ENCODE data around the gene VPS37B. TPM values are rescaled to one million over a fixed set of nuclear protein-coding genes. Genes with fewer than 3 reads are reported as not detected.
"Not testable (repeated sequence)": the region's sequence is repeated elsewhere in the genome, so short reads cannot be mapped to it uniquely, and the experiment has no call there.

The VPS37B gene
- total RNA-seq, 1 experiment from 2014 or later = 28.9 TPM

- DNase-seq (ENCODE audit: low read depth) = no peak
These were observed 12.9 kb downstream of the VPS37B start for GRCh38 chr12:122882908-122883558.

GRCh38 chr12:122880668-122881067 lies 15.3 kb downstream of the VPS37B start:
- DNase-seq (ENCODE audit: low read depth) = no peak

GRCh38 chr12:122880155-122880667 lies 15.7 kb downstream of the VPS37B start:
- DNase-seq (ENCODE audit: low read depth) = no peak

GRCh38 chr12:122878780-122879612 lies 16.9 kb downstream of the VPS37B start:
- no peak for DNase-seq (ENCODE audit: low read depth)

GRCh38 chr12:122876731-122877130 lies 19.2 kb downstream of the VPS37B start:
- DNase-seq (ENCODE audit: low read depth) = no peak

GRCh38 chr12:122876281-122876680 lies 19.6 kb downstream of the VPS37B start:
- DNase-seq (ENCODE audit: low read depth) = not testable (repeated sequence)

- DNase-seq (ENCODE audit: low read depth) = no peak
These were observed 20.2 kb downstream of the VPS37B start for GRCh38 chr12:122875590-122876220.

GRCh38 chr12:122874081-122874480 lies 21.8 kb downstream of the VPS37B start:
- no peak for DNase-seq (ENCODE audit: low read depth)

GRCh38 chr12:122873540-122873939 lies 22.4 kb downstream of the VPS37B start:
- DNase-seq (ENCODE audit: low read depth) = no peak

- DNase-seq (ENCODE audit: low read depth) = no peak
These were observed 23.0 kb downstream of the VPS37B start for GRCh38 chr12:122872815-122873361.

- no peak for DNase-seq (ENCODE audit: low read depth)
These were observed 23.8 kb downstream of the VPS37B start for GRCh38 chr12:122871851-122872780.

GRCh38 chr12:122870867-122871664 lies 24.9 kb downstream of the VPS37B start:
- DNase-seq (ENCODE audit: low read depth) = no peak

GRCh38 chr12:122870163-122870842 lies 25.6 kb downstream of the VPS37B start:
- DNase-seq (ENCODE audit: low read depth) = no peak

- no peak for DNase-seq (ENCODE audit: low read depth)
These were observed 26.5 kb downstream of the VPS37B start for GRCh38 chr12:122869207-122869973.

- DNase-seq (ENCODE audit: low read depth) = no peak
These were observed 27.3 kb downstream of the VPS37B start for GRCh38 chr12:122868471-122869177.

- no peak for DNase-seq (ENCODE audit: low read depth)
These were observed 28.0 kb downstream of the VPS37B start for GRCh38 chr12:122867691-122868461.

GRCh38 chr12:122866950-122867607 lies 28.8 kb downstream of the VPS37B start:
- DNase-seq (ENCODE audit: low read depth) = no peak

Data from M059J (cell line).